Renal cortex interstitium (tissue), 11 donors: ENCODE data around the gene UBXN10. TPM values are rescaled to one million over a fixed set of nuclear protein-coding genes. Genes with fewer than 3 reads are reported as not detected.

ENCODE experiments used
- DNase-seq, 11 donors: peaks; one replicate each; pipeline ENCODE4 v3.0.0-alpha.2; 2013; ENCODE audit warnings: low read depth in 9 of 11, low spot score in 4 of 11; ENCODE audit errors: extremely low read depth in 1 of 11
- polyA plus RNA-seq, 3 donors: library from polyadenylated mRNA; unstranded; fragments of 120-200 nt; gene quantifications; one replicate each; pipeline ENCODE4 v1.2.1, GENCODE V29; 2013; ENCODE audit not compliant: insufficient read length in 3 of 3

UBXN10 gene
- polyA plus RNA-seq, 3 donors: 5.5 to 6.9 (median 5.9) TPM

GRCh38 chr1:20148571-20149500 is 37.1 kb upstream of the UBXN10 start:
- DNase-seq: no peak

GRCh38 chr1:20149601-20150325 is 36.1 kb upstream of the UBXN10 start:
- no peak for DNase-seq

- DNase-seq: no peak
Measured at GRCh38 chr1:20150326-20150705, 35.6 kb upstream of the UBXN10 start.

GRCh38 chr1:20150969-20151368 is 34.9 kb upstream of the UBXN10 start:
- no peak for DNase-seq

GRCh38 chr1:20151906-20152598 is 33.8 kb upstream of the UBXN10 start:
- peak; percentile 34 to 59 (median 46) for DNase-seq

GRCh38 chr1:20152599-20152930 is 33.3 kb upstream of the UBXN10 start:
- no peak for DNase-seq

GRCh38 chr1:20153000-20153418 is 32.9 kb upstream of the UBXN10 start:
- no peak for DNase-seq

GRCh38 chr1:20154301-20154831 is 31.5 kb upstream of the UBXN10 start:
- DNase-seq: no peak

GRCh38 chr1:20158358-20159070 is 27.4 kb upstream of the UBXN10 start:
- no peak for DNase-seq

- DNase-seq: no peak
Measured at GRCh38 chr1:20160034-20160433, 25.9 kb upstream of the UBXN10 start.

- DNase-seq: no peak
Measured at GRCh38 chr1:20164694-20165202, 21.1 kb upstream of the UBXN10 start.

GRCh38 chr1:20165522-20165951 is 20.4 kb upstream of the UBXN10 start:
- no peak for DNase-seq

- DNase-seq: no peak
Measured at GRCh38 chr1:20166051-20166450, 19.8 kb upstream of the UBXN10 start.

GRCh38 chr1:20167126-20167525 is 18.8 kb upstream of the UBXN10 start:
- no peak for DNase-seq

- DNase-seq: peak in 1 of 11 donors; percentile 38
Measured at GRCh38 chr1:20168564-20169491, 17.1 kb upstream of the UBXN10 start.

- DNase-seq: no peak
Measured at GRCh38 chr1:20169932-20170331, 16.0 kb upstream of the UBXN10 start.

- DNase-seq: no peak
Measured at GRCh38 chr1:20172033-20172590, 13.8 kb upstream of the UBXN10 start.
